Left lung (tissue), 10 donors: Measurements from ENCODE around the gene FARP2. TPM values are rescaled to one million over a fixed set of nuclear protein-coding genes. Genes with fewer than 3 reads are reported as not detected.

Source experiments
- ATAC-seq: fragments of 200-7000 bp; cut with Tn5 transposase; one replicate; pipeline ENCODE4 v1.9.1; 2020; ENCODE audit warnings: moderate library complexity
- DNase-seq, 4 donors: peaks; one replicate each; pipeline ENCODE4 v3.0.0-alpha.2; 2013 to 2020
- H3K27ac ChIP-seq, 2 donors: fragments of 200-600 bp; sonication (generic) in 1 of 2; one replicate each; pipeline versions ENCODE4 v1.5.0 to v1.8.0; 2020 to 2021
- H3K27me3 ChIP-seq, 2 donors: fragments of 200-600 bp; sonication (generic) in 1 of 2; one replicate each; pipeline versions ENCODE4 v1.5.0 to v1.8.0; 2020 to 2021
- H3K36me3 ChIP-seq, 2 donors: fragments of 200-600 bp; sonication (generic) in 1 of 2; one replicate each; pipeline versions ENCODE4 v1.5.0 to v1.8.0; 2020 to 2021
- H3K4me1 ChIP-seq, 2 donors: fragments of 200-600 bp; one replicate each; pipeline ENCODE4 v1.8.0; 2021
- H3K4me3 ChIP-seq, 2 donors: fragments of 200-600 bp; sonication (generic) in 1 of 2; one replicate each; pipeline versions ENCODE4 v1.5.0 to v1.8.0; 2020 to 2021; ENCODE audit warnings: mild to moderate bottlenecking in 1 of 2
- H3K9me3 ChIP-seq, 2 donors: fragments of 200-600 bp; sonication (generic) in 1 of 2; one replicate each; pipeline versions ENCODE4 v1.5.0 to v1.8.0; 2020 to 2021
- CTCF ChIP-seq, 2 donors: fragments of 200-600 bp; sonication (generic) in 1 of 2; IDR thresholded peaks; one replicate each; pipeline versions ENCODE4 v1.5.0 to v1.8.0; 2021; ENCODE audit warnings: antibody characterized with exemption in 2 of 2
- intact Hi-C, 2 donors: fragments of 100-400 bp; cut with DNase I; formaldehyde crosslinking; loops; one replicate each; pipeline versions ENCODE4 v1.11.2 to v1.14.2; 2022
- microRNA-seq, 2 donors: library from miRNA; unstranded; fragments of <30 nt; microRNA quantifications; one replicate each; pipeline ENCODE4, GENCODE V29; 2019
- polyA plus RNA-seq, 6 donors: library from polyadenylated mRNA; unstranded; fragments of 120-200 nt; gene quantifications; one replicate each; pipeline ENCODE4 v1.2.1, GENCODE V29; 2013; ENCODE audit not compliant: insufficient read length in 6 of 6
- total RNA-seq, 2 donors: library from RNA; stranded (reverse); fragmentation: NEBNext Ultra II Directional; extraction: Animal tissue kit (Norgen Biotek cat#: 25700); gene quantifications; one replicate each; pipeline ENCODE4 v1.2.1, GENCODE V29; 2021
- donor health status: DM: no; HTN: yes; CAD: no.
- donor health status: DM: no; HTN: no; CAD: no.

The FARP2 gene
- total and polyA plus RNA-seq, 8 donors, result 32.2 to 54.8 (median 49.9) TPM

- intact Hi-C loops, result no loop called here
- Histone ChIP-seq H3K4me1 (peaks cover 6 to 21% of the 10 kb centered on the region in 2 donors), H3K27me3 (peaks cover 7 to 62% of the 10 kb centered on the region in 2 donors), H3K36me3 (no peaks in the 10 kb centered on the region), H3K4me3 (peak overlapping the region; percentile 30 to 35), H3K27ac (peak overlapping the region in 1 of 2 donors; percentile 72), H3K9me3 (no peaks in the 10 kb centered on the region)
- DNase-seq (peak in 2 of 4 donors; percentile 73 to 91), ATAC-seq (peak; percentile 88)
- no peak for TF ChIP-seq CTCF (IDR thresholded peaks at IDR 0.05)
Measured at GRCh38 chr2:241540771-241541561, 184.9 kb downstream of the FARP2 start.

- Histone ChIP-seq H3K27me3 (peaks cover 7 to 68% of the 10 kb centered on the region in 2 donors), H3K27ac (no peak overlapping the region), H3K4me3 (peak overlapping the region in 1 of 2 donors; percentile 30), H3K4me1 (peaks cover 8 to 23% of the 10 kb centered on the region in 2 donors), H3K36me3 (no peaks in the 10 kb centered on the region), H3K9me3 (no peaks in the 10 kb centered on the region)
- peak; percentile 24 for ATAC-seq
- intact Hi-C loops, result no loop called here
- peak in 1 of 4 donors; percentile 75 for DNase-seq
- TF ChIP-seq CTCF (IDR thresholded peaks at IDR 0.05), result no peak
Measured at GRCh38 chr2:241541564-241542277, 185.6 kb downstream of the FARP2 start.

- H3K4me1 ChIP-seq, result peaks cover 9 to 27% of the 10 kb centered on the region in 2 donors
- DNase-seq (peak in 2 of 4 donors; percentile 66 to 77), ATAC-seq (peak; percentile 51)
- no peak for TF ChIP-seq CTCF (IDR thresholded peaks at IDR 0.05)
- no peaks in the 10 kb centered on the region for H3K36me3 ChIP-seq
- H3K27me3 ChIP-seq, result peaks cover 7 to 74% of the 10 kb centered on the region in 2 donors
- H3K27ac ChIP-seq, result no peak overlapping the region
- H3K4me3 ChIP-seq, result no peak overlapping the region
- intact Hi-C loops, result no loop called here
- no peaks in the 10 kb centered on the region for H3K9me3 ChIP-seq
Measured at GRCh38 chr2:241542278-241542605, 186.2 kb downstream of the FARP2 start.

Small RNAs within 50 kb of the gene (microRNA-seq; reads per million reads assigned to microRNA genes)
- 0 reads per million in 2 donors for gene MIR3133

Other genes with a start within 250 kb of the FARP2 start
- 10 to 100 TPM; 12.7 to 21.3 TPM for gene PASK, start 206.8 kb upstream of the FARP2 start, total RNA-seq
- 10 to 100 TPM; 19.9 to 24.8 (median 21.0) TPM for gene PASK, start 206.8 kb upstream of the FARP2 start, polyA plus RNA-seq
- 10 to 100 TPM; 61.6 to 80.0 TPM for gene PPP1R7, start 205.8 kb upstream of the FARP2 start, total RNA-seq
- 10 to 100 TPM; 68.3 to 75.9 (median 71.3) TPM for gene PPP1R7, start 205.8 kb upstream of the FARP2 start, polyA plus RNA-seq
- gene ANO7, start 167.6 kb upstream of the FARP2 start, total RNA-seq, result 1 to 10 TPM; 1.3 to 1.5 TPM
- 1 to 10 TPM; 2.0 to 2.8 (median 2.4) TPM for gene ANO7, start 167.6 kb upstream of the FARP2 start, polyA plus RNA-seq
- gene HDLBP, start 40.6 kb upstream of the FARP2 start, total RNA-seq, result 100 to 1,000 TPM; 559 to 567 TPM
- 100 to 1,000 TPM; 369 to 419 (median 380) TPM for gene HDLBP, start 40.6 kb upstream of the FARP2 start, polyA plus RNA-seq
- 100 to 1,000 TPM; 320 to 344 TPM for gene SEPTIN2, start 40.4 kb upstream of the FARP2 start, total RNA-seq
- 100 to 1,000 TPM; 509 to 593 (median 567) TPM for gene SEPTIN2, start 40.4 kb upstream of the FARP2 start, polyA plus RNA-seq
- 100 to 1,000 TPM; 125 to 138 TPM for gene STK25, start 152.3 kb downstream of the FARP2 start, total RNA-seq
- gene STK25, start 152.3 kb downstream of the FARP2 start, polyA plus RNA-seq, result 100 to 1,000 TPM; 182 to 237 (median 198) TPM
- 10 to 100 TPM; 34.9 to 66.5 TPM for gene BOK, start 202.5 kb downstream of the FARP2 start, total RNA-seq
- 10 to 100 TPM; 17.8 to 29.4 (median 23.8) TPM for gene BOK, start 202.5 kb downstream of the FARP2 start, polyA plus RNA-seq